Breast epithelium (tissue), 4 donors: ENCODE data around the gene PTPRG. TPM values are rescaled to one million over a fixed set of nuclear protein-coding genes. Genes with fewer than 3 reads are reported as not detected.

Experiments used
- DNase-seq, 2 donors: peaks; one replicate each; pipeline ENCODE4 v3.0.0-alpha.2; 2019; ENCODE audit warnings: low spot score in 2 of 2
- H3K27ac ChIP-seq, 2 donors: fragments of 200-600 bp; sonication (generic) in 1 of 2; one replicate each; pipeline ENCODE4 v1.5.1; 2016 to 2019; ENCODE audit warnings: mild to moderate bottlenecking in 1 of 2
- H3K27me3 ChIP-seq, 2 donors: fragments of 200-600 bp; sonication (generic) in 1 of 2; one replicate each; pipeline versions ENCODE4 v1.5.1 to v1.6.0; 2017 to 2019; ENCODE audit warnings: control low read depth in 1 of 2, mild to moderate bottlenecking in 1 of 2
- H3K36me3 ChIP-seq: fragments of 200-600 bp; one replicate; pipeline ENCODE4 v1.5.1; 2019
- H3K4me1 ChIP-seq, 2 donors: fragments of 200-600 bp; sonication (generic); one replicate each; pipeline ENCODE4 v1.5.1; 2016 to 2019; ENCODE audit warnings: control low read depth in 1 of 2
- H3K4me3 ChIP-seq, 3 donors: fragments of 200-600 bp; sonication (generic); 1 replicate in 2 of 3; 2 replicates in 1 of 3; pipeline ENCODE4 v1.5.1; 2016 to 2019; ENCODE audit warnings: mild to moderate bottlenecking in 3 of 3, moderate library complexity in 2 of 3
- H3K9me3 ChIP-seq, 2 donors: fragments of 200-600 bp; sonication (generic) in 1 of 2; one replicate each; pipeline ENCODE4 v1.5.1; 2016 to 2019; ENCODE audit warnings: control low read depth in 1 of 2
- CTCF ChIP-seq, 3 donors: fragments of 450-650 bp; IDR thresholded peaks; one replicate each; pipeline ENCODE4 v1.5.1; 2016 to 2017; ENCODE audit warnings: antibody characterized with exemption in 3 of 3, mild to moderate bottlenecking in 3 of 3, moderate library complexity in 3 of 3
- POLR2A ChIP-seq: fragments of 450-650 bp; IDR thresholded peaks from one replicate; pipeline ENCODE4 v1.6.1; 2016; ENCODE audit warnings: antibody characterized with exemption, mild to moderate bottlenecking, moderate library complexity
- POLR2AphosphoS5 ChIP-seq, 3 donors: sonication (generic); formaldehyde crosslinking; IDR thresholded peaks; one replicate each; pipeline ENCODE4 v1.6.1; 2017; ENCODE audit warnings: antibody characterized with exemption in 3 of 3
- intact Hi-C: fragments of 100-400 bp; cut with DNase I; formaldehyde crosslinking; loops from one replicate; pipeline ENCODE4 v1.15.1; 2023; ENCODE audit warnings: low total_unique reads
- total RNA-seq, 3 donors: library from RNA; depleted of rRNA; stranded (reverse); fragments of >200 nt; gene quantifications; one replicate each; pipeline ENCODE4 v1.1.0, GENCODE V29; 2016

Gene PTPRG
- total RNA-seq, 3 donors from 2014 or later, result 42.3 to 179 (median 61.6) TPM

GRCh38 chr3:61926923-61927322 is 365.6 kb downstream of the PTPRG start:
- no peak overlapping the region for H3K4me3 ChIP-seq
- peaks cover 0 to 3% of the 10 kb centered on the region in 2 donors for H3K4me1 ChIP-seq
- peak overlapping the region; percentile 21 to 86 for H3K27ac ChIP-seq
- H3K36me3 ChIP-seq, result no peaks in the 10 kb centered on the region
- no peaks in the 10 kb centered on the region for H3K9me3 ChIP-seq
- intact Hi-C loops, result no loop called here
- DNase-seq, result no peak
- TF ChIP-seq POLR2A (no peak), CTCF (IDR thresholded peaks at IDR 0.05) (no peak), POLR2AphosphoS5 (IDR thresholded peaks at IDR 0.05) (no peak)
- H3K27me3 ChIP-seq, result no peaks in the 10 kb centered on the region

- peak; percentile 57 to 77 for DNase-seq
- Histone ChIP-seq H3K36me3 (no peaks in the 10 kb centered on the region), H3K9me3 (no peaks in the 10 kb centered on the region), H3K27me3 (no peaks in the 10 kb centered on the region), H3K27ac (peak overlapping the region; percentile 50 to 86), H3K4me3 (no peak overlapping the region), H3K4me1 (peaks cover 0 to 3% of the 10 kb centered on the region in 2 donors)
- TF ChIP-seq POLR2AphosphoS5 (IDR thresholded peaks at IDR 0.05) (peak in 2 of 3 donors; percentile 24 to 37), CTCF (IDR thresholded peaks at IDR 0.05) (no peak)
- intact Hi-C loops, result no loop called here
These were observed 366.0 kb downstream of the PTPRG start for GRCh38 chr3:61927332-61927731.

GRCh38 chr3:61928039-61928438 is 366.7 kb downstream of the PTPRG start:
- Histone ChIP-seq H3K4me1 (peaks cover 0 to 3% of the 10 kb centered on the region in 2 donors), H3K4me3 (no peak overlapping the region), H3K9me3 (no peaks in the 10 kb centered on the region), H3K27ac (peak overlapping the region; percentile 50 to 86), H3K36me3 (no peaks in the 10 kb centered on the region), H3K27me3 (no peaks in the 10 kb centered on the region)
- no peak for DNase-seq
- no peak for TF ChIP-seq POLR2AphosphoS5 (IDR thresholded peaks at IDR 0.05)
- intact Hi-C loops, result no loop called here

- intact Hi-C loops, result no loop called here
- TF ChIP-seq CTCF (IDR thresholded peaks at IDR 0.05), result no peak
- no peak for TF ChIP-seq POLR2A
- TF ChIP-seq POLR2AphosphoS5 (IDR thresholded peaks at IDR 0.05), result no peak
- H3K27ac ChIP-seq, result no peak overlapping the region
- H3K4me1 ChIP-seq, result peaks cover 0 to 3% of the 10 kb centered on the region in 2 donors
- DNase-seq, result no peak
- no peaks in the 10 kb centered on the region for H3K27me3 ChIP-seq
- H3K4me3 ChIP-seq, result no peak overlapping the region
- H3K36me3 ChIP-seq, result no peaks in the 10 kb centered on the region
- H3K9me3 ChIP-seq, result no peaks in the 10 kb centered on the region
These were observed 367.5 kb downstream of the PTPRG start for GRCh38 chr3:61928776-61929314.

- H3K36me3 ChIP-seq, result no peaks in the 10 kb centered on the region
- H3K27me3 ChIP-seq, result no peaks in the 10 kb centered on the region
- TF ChIP-seq CTCF (IDR thresholded peaks at IDR 0.05) (no peak), POLR2A (no peak), POLR2AphosphoS5 (IDR thresholded peaks at IDR 0.05) (no peak)
- H3K27ac ChIP-seq, result no peak overlapping the region
- no peak overlapping the region for H3K4me3 ChIP-seq
- intact Hi-C loops, result no loop called here
- DNase-seq, result no peak
- peaks cover 0 to 2% of the 10 kb centered on the region in 2 donors for H3K4me1 ChIP-seq
- no peaks in the 10 kb centered on the region for H3K9me3 ChIP-seq
These were observed 368.2 kb downstream of the PTPRG start for GRCh38 chr3:61929617-61930016.

GRCh38 chr3:61932499-61932898 is 371.1 kb downstream of the PTPRG start:
- TF ChIP-seq POLR2A (no peak), CTCF (IDR thresholded peaks at IDR 0.05) (no peak), POLR2AphosphoS5 (IDR thresholded peaks at IDR 0.05) (no peak)
- DNase-seq, result no peak
- Histone ChIP-seq H3K36me3 (no peaks in the 10 kb centered on the region), H3K9me3 (no peaks in the 10 kb centered on the region), H3K27ac (no peak overlapping the region), H3K4me1 (no peaks in the 10 kb centered on the region), H3K4me3 (no peak overlapping the region), H3K27me3 (no peaks in the 10 kb centered on the region)
- intact Hi-C loops, result no loop called here
